ENCODE data around the gene STEEP1. TPM values are rescaled to one million over a fixed set of nuclear protein-coding genes. Genes with fewer than 3 reads are reported as not detected.
"Not testable (repeated sequence)": the region's sequence is repeated elsewhere in the genome, so short reads cannot be mapped to it uniquely, and the experiment has no call there.

Gene STEEP1
- total RNA-seq, 8 experiments from 2014 or later, result 21.2 to 35.8 (median 27.0) TPM

- H3K4me1 ChIP-seq (replicated peaks in 1 of 2); H3K27ac ChIP-seq; H3K4me3 ChIP-seq; ATAC-seq (replicated peaks in 6 of 8); in situ Hi-C loops (cut with MboI; ENCODE audit: low pct_unique_long_range_greater_than_20kb in 2 of 9, low sequenced_read_pairs in 9 of 9, unreplicated experiment in 9 of 9): not testable (repeated sequence)
- WGBS, 10 experiments, result 24 to 80% (median 56%) methylated on average over 3 to 8 of the region's 10 CpGs; no CpG with 5 or more reads in 7 of the 10 experiments
Measured at GRCh38 chrX:119493851-119494495, 71.2 kb downstream of the STEEP1 start.

- ATAC-seq (replicated peaks in 6 of 8), result no peak
- WGBS, 10 experiments, result 40% methylated on average over 1 of the region's 2 CpGs; no CpG with 5 or more reads in 9 of the 10 experiments
Measured at GRCh38 chrX:119492463-119492862, 72.7 kb downstream of the STEEP1 start.

GRCh38 chrX:119489212-119490074 is 75.8 kb downstream of the STEEP1 start:
- Histone ChIP-seq H3K27ac (no peak overlapping the region), H3K4me3 (no peak overlapping the region), H3K4me1 (replicated peaks in 1 of 2) (no peaks in the 10 kb centered on the region)
- in situ Hi-C loops (cut with MboI; ENCODE audit: low pct_unique_long_range_greater_than_20kb in 2 of 9, low sequenced_read_pairs in 9 of 9, unreplicated experiment in 9 of 9), result no loop called here
- 40 to 67% (median 60%) methylated on average over 1 of the region's 13 CpGs; no CpG with 5 or more reads in 7 of the 10 experiments for WGBS, 10 experiments
- ATAC-seq (replicated peaks in 6 of 8), result peak in 1 of 8 experiments; percentile 46

More at GRCh38 chrX:119492463-119492862, 72.7 kb downstream of the STEEP1 start:
- in situ Hi-C loops (cut with MboI; ENCODE audit: low pct_unique_long_range_greater_than_20kb in 2 of 9, low sequenced_read_pairs in 9 of 9, unreplicated experiment in 9 of 9), result no loop called here
- no peak overlapping the region for H3K27ac ChIP-seq
- H3K4me1 ChIP-seq (replicated peaks in 1 of 2), result no peaks in the 10 kb centered on the region
- no peak overlapping the region for H3K4me3 ChIP-seq

- WGBS, 10 experiments, result 0 to 18% (median 8%) methylated on average over 1 to 8 of the region's 8 CpGs; no CpG with 5 or more reads in 6 of the 10 experiments
- Histone ChIP-seq H3K4me3 (no peak overlapping the region), H3K27ac (no peak overlapping the region), H3K4me1 (replicated peaks in 1 of 2) (no peaks in the 10 kb centered on the region)
- peak in 1 of 8 experiments; percentile 53 for ATAC-seq (replicated peaks in 6 of 8)
- in situ Hi-C loops (cut with MboI; ENCODE audit: low pct_unique_long_range_greater_than_20kb in 2 of 9, low sequenced_read_pairs in 9 of 9, unreplicated experiment in 9 of 9), result no loop called here
Measured at GRCh38 chrX:119488749-119489148, 76.5 kb downstream of the STEEP1 start.

Other genes starting within 250 kb of the STEEP1 start
- gene SLC25A43, start 166.1 kb downstream of the STEEP1 start, total RNA-seq, result 1 to 10 TPM in 4 of 8 experiments, under 1 TPM in 4; 0.16 to 8.3 (median 2.1) TPM
- 100 to 1,000 TPM; 103 to 455 (median 201) TPM for gene SLC25A5, start 97.0 kb downstream of the STEEP1 start, total RNA-seq
- 10 to 100 TPM; 33.9 to 63.2 (median 41.0) TPM for gene UBE2A, start 9.2 kb upstream of the STEEP1 start, total RNA-seq
- gene NKRF, start 41.0 kb upstream of the STEEP1 start, total RNA-seq, result 10 to 100 TPM in 7 of 8 experiments, 1 to 10 TPM in 1; 8.0 to 24.0 (median 12.7) TPM
- gene SEPTIN6, start 127.8 kb upstream of the STEEP1 start, total RNA-seq, result 10 to 100 TPM; 35.4 to 96.5 (median 68.9) TPM
- 1 to 10 TPM in 3 of 8 experiments, under 1 TPM in 4, not detected in 1; 0.18 to 4.0 (median 0.87) TPM for gene SOWAHD, start 193.2 kb upstream of the STEEP1 start, total RNA-seq
- 1,000 to 10,000 TPM; 2,348 to 7,389 (median 4,761) TPM for gene RPL39, start 226.2 kb upstream of the STEEP1 start, total RNA-seq

Measured in motor neuron (in vitro differentiated cells).